ENCODE results near the gene JPT1. TPM values are rescaled to one million over a fixed set of nuclear protein-coding genes. Genes with fewer than 3 reads are reported as not detected.
"Not testable (repeated sequence)": the region's sequence is repeated elsewhere in the genome, so short reads cannot be mapped to it uniquely, and the experiment has no call there.

Gene JPT1
- total RNA-seq, 1 donor from 2014 or later = 236 TPM

- intact Hi-C loops (cut with micrococcal nuclease) = loop anchor here (1.0 to 5.0 kb wide), 5 partner anchors 23 to 170 kb away; partner anchors contain the start of genes JPT1 and NUP85
These were observed 22.9 kb downstream of the JPT1 start, which contains the start of gene NT5C for GRCh38 chr17:75131278-75132017. Gene NT5C, minus strand, starts transcription at chr17:75131742. Its CDS starts 35 bp downstream, at chr17:75131707.

DNA sequence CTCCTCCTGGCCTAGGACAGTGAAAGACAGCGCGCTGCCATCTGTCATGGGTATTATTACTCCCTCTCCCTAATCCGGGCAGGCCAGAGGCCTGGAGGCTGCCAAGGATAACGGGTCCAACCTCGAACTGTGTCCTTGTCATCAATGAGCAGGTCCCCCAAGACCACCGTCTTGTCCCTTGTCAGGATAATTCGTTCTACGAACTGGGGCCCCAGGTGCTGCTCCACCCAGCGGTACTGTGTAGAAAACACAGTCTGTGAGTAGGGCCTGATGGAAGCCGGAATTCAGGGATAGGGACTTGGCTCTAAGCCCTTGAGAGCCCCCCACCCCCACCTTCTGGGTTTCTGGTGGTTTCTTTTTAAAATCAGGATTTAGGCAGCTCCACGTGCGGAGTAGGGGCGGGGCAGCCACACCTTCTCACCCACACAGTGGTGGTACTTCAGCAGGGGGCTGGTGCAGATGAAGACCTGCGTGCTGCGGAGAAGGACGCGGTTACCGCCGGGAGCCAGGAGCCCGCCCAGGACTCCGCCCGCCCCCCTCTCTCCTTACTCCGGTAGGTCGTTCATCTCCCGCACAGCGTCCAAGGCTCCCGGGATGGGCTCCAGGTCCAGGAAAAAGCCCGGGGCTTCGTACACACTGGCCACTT is 23.6 kb downstream of the JPT1 start:
- intact Hi-C loops (cut with micrococcal nuclease) = loop anchor here (1.0 to 5.0 kb wide), 6 partner anchors 16 to 169 kb away; partner anchors contain the start of genes JPT1 and NUP85

DNA sequence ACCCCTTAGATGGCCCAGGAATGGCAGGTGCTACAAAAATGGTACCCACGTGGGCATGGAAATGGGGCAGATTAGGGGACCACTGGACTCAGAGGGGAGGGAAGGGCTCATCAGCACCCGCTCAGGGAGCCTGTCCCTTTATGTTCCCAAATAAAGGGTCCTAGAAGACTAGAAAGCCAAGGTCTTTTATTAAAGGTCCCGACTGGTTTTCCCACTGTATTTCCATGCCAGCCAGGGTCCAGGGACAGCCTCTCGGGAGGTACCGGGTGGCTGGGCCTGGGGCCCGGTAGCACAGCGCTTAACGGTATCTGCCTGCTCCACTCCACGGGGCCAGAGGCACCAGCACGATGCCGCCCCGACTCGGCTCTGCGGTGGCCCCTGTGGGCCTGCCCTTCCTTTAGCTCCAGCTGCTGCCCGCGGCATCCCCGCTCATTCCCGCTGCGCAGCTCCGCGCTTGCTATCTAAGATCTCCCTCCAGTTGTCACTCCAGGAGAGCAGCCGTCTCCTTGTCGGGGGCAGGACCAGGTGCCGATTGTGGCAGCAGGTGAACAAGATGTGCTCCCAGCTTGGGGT is 24.2 kb downstream of the JPT1 start:
- intact Hi-C loops (cut with micrococcal nuclease) = loop anchor here (1.0 to 5.0 kb wide), 4 partner anchors 16 to 69 kb away; partner anchors contain the start of gene JPT1

GRCh38 chr17:75129576-75129975 is 24.7 kb downstream of the JPT1 start:
- intact Hi-C loops (cut with micrococcal nuclease) = no loop called here

- intact Hi-C loops (cut with micrococcal nuclease) = no loop called here
These were observed 25.4 kb downstream of the JPT1 start for GRCh38 chr17:75128694-75129505.

DNA sequence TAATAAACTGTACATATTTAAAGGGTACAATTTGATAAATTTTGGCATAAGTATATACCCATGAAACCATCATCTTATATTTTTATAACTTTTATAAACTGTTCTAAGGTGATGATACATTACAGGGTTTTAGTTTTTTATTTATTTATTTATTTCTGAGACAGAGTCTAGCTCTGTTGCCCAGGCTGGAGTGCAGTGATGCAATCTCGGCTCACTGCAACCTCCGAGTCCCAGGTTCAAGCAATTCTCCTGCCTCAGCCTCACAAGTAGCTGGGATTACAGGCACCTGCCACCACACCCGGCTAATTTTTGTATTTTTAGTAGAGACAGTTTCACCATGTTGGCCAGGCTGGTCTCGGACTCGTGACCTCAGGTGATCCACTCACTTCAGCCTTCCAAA is 26.4 kb downstream of the JPT1 start:
- intact Hi-C loops (cut with micrococcal nuclease) = not testable (repeated sequence)

DNA sequence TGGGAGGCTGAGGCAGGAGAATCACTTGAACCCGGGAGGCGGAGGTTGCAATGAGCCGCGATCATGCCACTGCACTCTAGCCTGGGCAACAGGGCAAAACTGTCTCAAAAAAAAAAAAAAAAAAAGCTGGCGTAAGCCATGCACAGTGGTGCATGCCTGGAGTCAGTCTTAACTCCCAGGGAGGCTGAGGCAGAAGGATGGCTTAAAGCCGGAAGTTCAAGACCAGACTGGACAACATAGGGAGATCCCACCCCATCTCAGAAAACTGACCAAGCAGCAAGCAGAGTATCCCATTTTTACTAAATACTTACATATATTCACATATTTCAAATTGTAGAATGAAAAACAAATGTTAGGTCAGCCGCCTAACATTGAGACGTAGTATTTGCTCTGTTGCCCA is 27.4 kb downstream of the JPT1 start:
- intact Hi-C loops (cut with micrococcal nuclease) = no loop called here

DNA sequence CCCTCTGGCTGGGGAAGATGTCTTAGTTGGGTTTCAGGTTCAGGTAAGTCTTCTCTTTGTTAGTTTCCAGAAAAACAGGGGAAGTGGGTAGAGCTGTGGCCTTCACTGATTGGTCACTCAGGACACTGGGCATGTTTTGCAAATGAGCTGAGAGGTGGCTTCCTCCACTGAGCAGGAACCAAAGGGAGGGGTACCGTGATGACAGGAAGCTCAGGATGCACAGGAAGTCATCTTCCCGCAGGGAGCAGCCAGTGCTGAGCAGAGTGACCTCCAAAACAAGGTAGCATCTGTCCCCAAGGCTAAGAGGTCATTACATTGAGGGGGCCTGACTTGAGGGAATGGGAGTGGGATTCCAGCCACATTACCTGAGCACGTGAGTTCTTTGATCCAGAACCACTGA is 28.3 kb downstream of the JPT1 start:
- intact Hi-C loops (cut with micrococcal nuclease) = no loop called here

GRCh38 chr17:75124819-75125162 is 29.5 kb downstream of the JPT1 start:
- intact Hi-C loops (cut with micrococcal nuclease) = no loop called here

DNA sequence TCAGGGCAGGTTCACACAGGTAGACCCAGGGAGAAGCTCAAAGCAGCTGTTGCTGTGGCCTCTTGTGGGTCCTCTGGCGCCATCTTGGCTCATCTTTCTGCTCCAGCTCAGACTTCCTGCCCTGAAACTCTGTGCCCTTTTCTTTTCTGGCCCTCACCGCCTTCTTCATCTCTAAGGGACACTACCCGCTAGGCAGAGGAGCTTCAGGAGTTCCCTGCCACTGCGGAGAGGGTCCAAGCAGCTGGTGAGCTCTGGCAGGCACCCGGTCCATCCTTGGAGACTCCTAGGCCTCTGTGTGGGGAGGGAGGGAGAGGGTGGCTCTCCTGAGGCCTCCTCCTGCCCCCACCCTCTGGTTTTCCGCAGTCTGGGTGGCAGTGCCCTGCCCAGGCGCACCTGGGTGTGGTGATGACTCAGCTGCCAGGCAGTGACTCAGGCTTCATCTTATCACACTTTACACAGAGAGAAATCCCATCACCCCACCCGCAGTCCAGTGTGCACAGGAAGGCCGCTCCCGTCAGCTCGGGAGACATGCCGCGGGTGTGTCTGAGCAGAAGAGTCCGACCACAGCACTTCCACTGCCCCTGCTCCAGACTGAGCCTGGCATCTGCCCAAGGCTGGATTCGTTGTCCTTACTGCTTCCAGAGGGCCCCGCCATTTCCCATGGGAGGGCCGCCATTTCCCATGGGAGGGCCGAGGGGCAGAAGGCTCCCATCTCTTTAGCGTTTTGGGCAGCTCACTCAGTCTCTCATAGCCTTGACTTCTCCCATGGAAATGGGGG is 30.1 kb downstream of the JPT1 start:
- intact Hi-C loops (cut with micrococcal nuclease) = no loop called here

GRCh38 chr17:75118307-75118706 is 36.0 kb downstream of the JPT1 start:
- intact Hi-C loops (cut with micrococcal nuclease) = no loop called here

- intact Hi-C loops (cut with micrococcal nuclease) = no loop called here
These were observed 37.6 kb downstream of the JPT1 start for GRCh38 chr17:75116737-75117136.

DNA sequence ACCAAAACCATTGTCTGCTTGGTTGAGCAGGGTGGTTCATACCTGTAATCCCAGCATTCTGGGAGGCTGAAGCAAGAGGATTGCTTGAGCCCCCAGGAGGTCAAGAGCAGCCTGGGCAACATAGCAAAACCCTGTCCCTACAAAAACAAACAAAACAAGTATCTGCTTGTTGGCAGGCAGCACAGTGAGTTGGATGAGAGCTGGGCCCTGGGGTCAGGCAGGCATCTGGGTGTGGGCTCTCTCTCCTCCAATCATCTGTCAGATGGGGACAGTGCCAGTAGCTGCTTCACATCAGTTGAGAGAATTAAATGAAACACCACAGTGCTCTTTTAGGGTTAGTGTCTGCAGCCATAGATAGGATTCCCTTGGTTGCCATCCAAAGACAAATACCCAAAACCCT is 38.8 kb downstream of the JPT1 start:
- intact Hi-C loops (cut with micrococcal nuclease) = no loop called here

DNA sequence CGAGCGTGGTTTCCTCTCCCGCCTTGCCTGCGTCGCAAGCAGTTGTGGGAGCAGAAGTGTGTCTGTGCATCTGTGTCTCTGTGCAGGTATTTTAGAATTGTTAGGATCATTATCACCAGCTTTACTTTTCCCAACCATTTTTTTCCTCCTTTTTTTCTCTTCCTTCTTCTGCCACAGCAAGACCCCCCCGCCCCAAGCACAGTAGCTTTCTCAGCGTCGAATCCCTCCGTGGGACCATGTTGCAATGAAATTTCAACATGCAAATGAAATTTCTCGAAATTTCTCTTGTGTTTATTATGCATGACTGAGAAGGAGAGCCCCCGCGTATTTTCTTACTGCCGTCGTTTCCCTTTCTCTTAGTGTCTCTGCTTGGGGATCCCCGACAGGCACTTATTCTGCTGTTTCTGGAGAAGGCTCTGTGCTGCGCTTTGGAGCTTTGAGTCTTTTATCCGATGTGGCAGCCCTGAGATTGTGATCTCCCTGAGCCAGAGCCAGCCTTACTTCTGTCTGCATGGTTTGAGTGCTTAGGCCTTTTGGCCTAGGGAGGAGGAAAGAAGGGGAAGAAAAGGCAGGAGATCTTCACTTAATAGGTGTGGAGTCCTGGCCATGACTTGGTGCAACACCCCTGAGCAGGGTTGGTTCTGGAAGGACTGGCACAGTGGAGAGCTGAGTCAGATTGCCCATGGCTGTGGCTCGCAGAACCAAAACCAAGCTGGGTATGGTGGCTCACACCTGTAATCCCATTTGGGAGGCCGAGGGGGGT is 39.6 kb downstream of the JPT1 start:
- intact Hi-C loops (cut with micrococcal nuclease) = loop anchor here (1.0 kb wide), 8 partner anchors 16 to 298 kb away; partner anchors contain the start of genes JPT1 and NUP85

DNA sequence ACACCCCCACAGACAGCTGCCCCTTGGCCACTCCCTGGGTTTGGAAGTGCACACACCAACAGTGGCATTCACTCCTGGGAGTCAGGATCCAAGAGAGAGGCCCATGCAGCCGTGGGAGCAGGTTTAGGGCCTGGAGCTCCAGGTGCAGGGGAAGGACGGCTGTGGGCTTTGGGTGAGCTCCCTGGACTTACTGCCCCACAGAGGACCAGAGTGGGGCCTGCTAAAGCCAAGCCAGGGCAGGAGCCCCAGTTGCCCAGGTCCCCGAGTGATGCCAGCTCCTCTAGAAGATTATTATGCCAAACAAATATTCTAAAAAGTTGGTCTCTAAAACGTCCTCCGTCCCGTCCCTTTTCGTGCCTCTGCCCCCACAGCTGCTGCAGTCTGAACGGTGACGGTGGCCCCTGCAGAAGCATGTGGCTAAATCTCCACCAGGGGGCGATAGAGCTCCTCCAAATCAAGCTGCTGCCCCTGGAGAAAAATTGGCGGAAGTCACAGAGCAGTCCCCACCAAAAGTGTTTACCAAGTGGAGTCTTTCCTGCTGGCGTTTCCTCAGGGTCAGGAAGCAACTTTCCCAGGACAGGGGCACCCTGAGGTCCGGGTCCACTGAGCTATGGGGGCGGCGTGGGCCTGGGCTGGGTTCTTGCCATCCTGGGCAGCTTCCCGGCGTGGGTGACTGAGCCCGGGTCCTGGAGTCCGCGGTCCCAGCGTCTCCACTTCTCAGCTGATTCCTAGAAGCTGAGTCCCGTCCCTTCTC is 40.3 kb downstream of the JPT1 start:
- intact Hi-C loops (cut with micrococcal nuclease) = loop anchor here (1.0 kb wide), 8 partner anchors 16 to 298 kb away; partner anchors contain the start of genes JPT1 and NUP85

- intact Hi-C loops (cut with micrococcal nuclease) = no loop called here
These were observed 42.5 kb downstream of the JPT1 start for GRCh38 chr17:75111777-75112335.

- intact Hi-C loops (cut with micrococcal nuclease) = loop anchor here (1.0 kb wide), 1 partner anchor 23 kb away; the partner anchor contains the start of gene SLC16A5
These were observed 43.9 kb downstream of the JPT1 start for GRCh38 chr17:75110234-75110937.
